ENCODE data around the gene NUPR2. TPM values are rescaled to one million over a fixed set of nuclear protein-coding genes. Genes with fewer than 3 reads are reported as not detected.

Gene NUPR2
- total RNA-seq, 1 experiment from 2014 or later: not detected

Other genes starting within 250 kb of the NUPR2 start
- 0.79 and 3.9 TPM in 2 replicates for gene ZNF713, start 229.0 kb downstream of the NUPR2 start, total RNA-seq (2014; rRNA removed; shearing (Covaris generic); ENCODE audit: low replicate concordance)
- gene MRPS17, start 164.5 kb downstream of the NUPR2 start, total RNA-seq (2014; rRNA removed; shearing (Covaris generic); ENCODE audit: low replicate concordance): 24.5 and 28.3 TPM in 2 replicates
- 30.9 and 36.4 TPM in 2 replicates for gene NIPSNAP2, start 151.8 kb downstream of the NUPR2 start, total RNA-seq (2014; rRNA removed; shearing (Covaris generic); ENCODE audit: low replicate concordance)
- 51.9 and 125 TPM in 2 replicates for gene PSPH, start 65.0 kb downstream of the NUPR2 start, total RNA-seq (2014; rRNA removed; shearing (Covaris generic); ENCODE audit: low replicate concordance)
- gene CCT6A, start 64.7 kb downstream of the NUPR2 start, total RNA-seq (2014; rRNA removed; shearing (Covaris generic); ENCODE audit: low replicate concordance): 421 and 698 TPM in 2 replicates
- gene SUMF2, start 52.1 kb downstream of the NUPR2 start, total RNA-seq (2014; rRNA removed; shearing (Covaris generic); ENCODE audit: low replicate concordance): 99.8 and 154 TPM in 2 replicates
- 5.5 TPM in 1 of 2 replicates, not detected in the other for gene PHKG1, start 23.5 kb downstream of the NUPR2 start, total RNA-seq (2014; rRNA removed; shearing (Covaris generic); ENCODE audit: low replicate concordance)
- gene CHCHD2, start 9.9 kb downstream of the NUPR2 start, total RNA-seq (2014; rRNA removed; shearing (Covaris generic); ENCODE audit: low replicate concordance): 797 and 882 TPM in 2 replicates